ENCODE results near the gene C17orf107.

GRCh38 chr17:4951486-4951885, 52.1 kb downstream of the C17orf107 start:
- TF ChIP-seq CTCF (IDR thresholded peaks at IDR 0.05; ENCODE audit: poor library complexity) = no peak
- no peak for TF ChIP-seq EZH2 (IDR thresholded peaks at IDR 0.05; ENCODE audit: borderline replicate concordance)

Data from hepatocyte (in vitro differentiated cells).